ENCODE measurements around the gene CPED1. TPM values are rescaled to one million over a fixed set of nuclear protein-coding genes. Genes with fewer than 3 reads are reported as not detected.

Gene CPED1
- total RNA-seq, 1 experiment from 2014 or later, result 0.39 TPM

DNA sequence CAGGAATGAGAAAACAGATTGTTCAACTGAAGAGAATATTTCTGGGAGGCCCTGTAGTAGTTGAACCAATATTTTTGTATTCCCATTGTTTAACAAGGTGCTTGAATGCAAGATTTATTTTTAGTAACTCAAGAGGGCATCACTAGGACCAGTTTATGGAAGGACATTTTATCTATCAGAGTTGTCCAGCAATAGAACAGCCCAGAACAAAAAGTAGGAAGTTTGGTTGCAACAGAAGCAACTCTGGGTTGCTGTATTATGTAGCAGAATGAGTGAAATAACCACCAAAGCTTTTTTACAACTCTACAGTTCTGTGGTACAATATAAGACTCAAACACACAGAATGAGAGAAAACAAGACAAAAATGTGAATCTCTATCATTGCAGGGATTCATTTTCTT is 34.7 kb downstream of the CPED1 start:
- no TSS peak for BruUV-seq (replicated peaks)
- H3K4me1 ChIP-seq (ENCODE audit: control insufficient read depth, insufficient read depth, low read length), result no peaks in the 10 kb centered on the region; the same call in 1 of the 2 replicates
- H3K27ac ChIP-seq (ENCODE audit: low read length), result no peak overlapping the region
- H3K4me3 ChIP-seq (ENCODE audit: low read depth in 2 of 2, low read length in 2 of 2), result no peak overlapping the region
- ATAC-seq (no peak), DNase-seq (ENCODE audit: low read depth, low spot score) (no peak)
- H3K36me3 ChIP-seq (ENCODE audit: control insufficient read depth, insufficient read depth, low read length), result no peaks in the 10 kb centered on the region
- ChIA-PET POLR2A (no interaction called here), CTCF (no interaction called here)
- in situ Hi-C loops (cut with HindIII; ENCODE audit: low pct_unique_long_range_greater_than_20kb, low sequenced_read_pairs), result no loop called here
- H3K27me3 ChIP-seq (ENCODE audit: control insufficient read depth, insufficient read depth, low read length), result peaks cover 5% of the 10 kb centered on the region; the same call in 1 of the 2 replicates
- intact Hi-C loops (cut with micrococcal nuclease; ENCODE audit: unreplicated experiment), result no loop called here
- TF ChIP-seq, protein P1, sequence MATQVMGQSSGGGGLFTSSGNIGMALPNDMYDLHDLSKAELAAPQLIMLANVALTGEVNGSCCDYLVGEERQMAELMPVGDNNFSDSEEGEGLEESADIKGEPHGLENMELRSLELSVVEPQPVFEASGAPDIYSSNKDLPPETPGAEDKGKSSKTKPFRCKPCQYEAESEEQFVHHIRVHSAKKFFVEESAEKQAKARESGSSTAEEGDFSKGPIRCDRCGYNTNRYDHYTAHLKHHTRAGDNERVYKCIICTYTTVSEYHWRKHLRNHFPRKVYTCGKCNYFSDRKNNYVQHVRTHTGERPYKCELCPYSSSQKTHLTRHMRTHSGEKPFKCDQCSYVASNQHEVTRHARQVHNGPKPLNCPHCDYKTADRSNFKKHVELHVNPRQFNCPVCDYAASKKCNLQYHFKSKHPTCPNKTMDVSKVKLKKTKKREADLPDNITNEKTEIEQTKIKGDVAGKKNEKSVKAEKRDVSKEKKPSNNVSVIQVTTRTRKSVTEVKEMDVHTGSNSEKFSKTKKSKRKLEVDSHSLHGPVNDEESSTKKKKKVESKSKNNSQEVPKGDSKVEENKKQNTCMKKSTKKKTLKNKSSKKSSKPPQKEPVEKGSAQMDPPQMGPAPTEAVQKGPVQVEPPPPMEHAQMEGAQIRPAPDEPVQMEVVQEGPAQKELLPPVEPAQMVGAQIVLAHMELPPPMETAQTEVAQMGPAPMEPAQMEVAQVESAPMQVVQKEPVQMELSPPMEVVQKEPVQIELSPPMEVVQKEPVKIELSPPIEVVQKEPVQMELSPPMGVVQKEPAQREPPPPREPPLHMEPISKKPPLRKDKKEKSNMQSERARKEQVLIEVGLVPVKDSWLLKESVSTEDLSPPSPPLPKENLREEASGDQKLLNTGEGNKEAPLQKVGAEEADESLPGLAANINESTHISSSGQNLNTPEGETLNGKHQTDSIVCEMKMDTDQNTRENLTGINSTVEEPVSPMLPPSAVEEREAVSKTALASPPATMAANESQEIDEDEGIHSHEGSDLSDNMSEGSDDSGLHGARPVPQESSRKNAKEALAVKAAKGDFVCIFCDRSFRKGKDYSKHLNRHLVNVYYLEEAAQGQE (IDR thresholded peaks at IDR 0.05; ENCODE audit: insufficient read depth in 1 of 2, low read depth in 2 of 2, low read length in 1 of 2), result no peak
- no peak for TF ChIP-seq POLR2AphosphoS5 (IDR thresholded peaks at IDR 0.05; ENCODE audit: low read depth, low read length)
- TF ChIP-seq SIN3A (IDR thresholded peaks at IDR 0.05; ENCODE audit: borderline replicate concordance, insufficient read depth, low read depth, low read length), result no peak
- TF ChIP-seq TCF7L2 (IDR thresholded peaks at IDR 0.05; ENCODE audit: low read depth, low read length), result no peak
- TF ChIP-seq, protein P2, sequence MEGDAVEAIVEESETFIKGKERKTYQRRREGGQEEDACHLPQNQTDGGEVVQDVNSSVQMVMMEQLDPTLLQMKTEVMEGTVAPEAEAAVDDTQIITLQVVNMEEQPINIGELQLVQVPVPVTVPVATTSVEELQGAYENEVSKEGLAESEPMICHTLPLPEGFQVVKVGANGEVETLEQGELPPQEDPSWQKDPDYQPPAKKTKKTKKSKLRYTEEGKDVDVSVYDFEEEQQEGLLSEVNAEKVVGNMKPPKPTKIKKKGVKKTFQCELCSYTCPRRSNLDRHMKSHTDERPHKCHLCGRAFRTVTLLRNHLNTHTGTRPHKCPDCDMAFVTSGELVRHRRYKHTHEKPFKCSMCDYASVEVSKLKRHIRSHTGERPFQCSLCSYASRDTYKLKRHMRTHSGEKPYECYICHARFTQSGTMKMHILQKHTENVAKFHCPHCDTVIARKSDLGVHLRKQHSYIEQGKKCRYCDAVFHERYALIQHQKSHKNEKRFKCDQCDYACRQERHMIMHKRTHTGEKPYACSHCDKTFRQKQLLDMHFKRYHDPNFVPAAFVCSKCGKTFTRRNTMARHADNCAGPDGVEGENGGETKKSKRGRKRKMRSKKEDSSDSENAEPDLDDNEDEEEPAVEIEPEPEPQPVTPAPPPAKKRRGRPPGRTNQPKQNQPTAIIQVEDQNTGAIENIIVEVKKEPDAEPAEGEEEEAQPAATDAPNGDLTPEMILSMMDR (IDR thresholded peaks at IDR 0.05), result no peak
- no peaks in the 10 kb centered on the region for H3K9me3 ChIP-seq (ENCODE audit: control insufficient read depth, insufficient read depth, low read depth, low read length)

GRCh38 chr7:121023683-121024511 is 35.4 kb downstream of the CPED1 start:
- Histone ChIP-seq H3K4me3 (ENCODE audit: low read depth in 2 of 2, low read length in 2 of 2) (no peak overlapping the region), H3K36me3 (ENCODE audit: control insufficient read depth, insufficient read depth, low read length) (no peaks in the 10 kb centered on the region), H3K4me1 (ENCODE audit: control insufficient read depth, insufficient read depth, low read length) (no peaks in the 10 kb centered on the region; the same call in 1 of the 2 replicates), H3K27ac (ENCODE audit: low read length) (no peak overlapping the region), H3K9me3 (ENCODE audit: control insufficient read depth, insufficient read depth, low read depth, low read length) (no peaks in the 10 kb centered on the region), H3K27me3 (ENCODE audit: control insufficient read depth, insufficient read depth, low read length) (peaks cover 5% of the 10 kb centered on the region; the same call in 1 of the 2 replicates)
- no peak for DNase-seq (ENCODE audit: low read depth, low spot score)
- in situ Hi-C loops (cut with HindIII; ENCODE audit: low pct_unique_long_range_greater_than_20kb, low sequenced_read_pairs), result no loop called here
- no peak for ATAC-seq
- TF ChIP-seq POLR2AphosphoS5 (IDR thresholded peaks at IDR 0.05; ENCODE audit: low read depth, low read length) (no peak), TCF7L2 (IDR thresholded peaks at IDR 0.05; ENCODE audit: low read depth, low read length) (no peak)
- TF ChIP-seq, protein P2 (IDR thresholded peaks at IDR 0.05), result no peak
- no TSS peak for BruUV-seq (replicated peaks)
- ChIA-PET CTCF (no interaction called here), POLR2A (no interaction called here)
- intact Hi-C loops (cut with micrococcal nuclease; ENCODE audit: unreplicated experiment), result no loop called here
